ENCODE results near the gene LRRC37A2.
"Not testable (repeated sequence)": the region's sequence is repeated elsewhere in the genome, so short reads cannot be mapped to it uniquely, and the experiment has no call there.

DNA sequence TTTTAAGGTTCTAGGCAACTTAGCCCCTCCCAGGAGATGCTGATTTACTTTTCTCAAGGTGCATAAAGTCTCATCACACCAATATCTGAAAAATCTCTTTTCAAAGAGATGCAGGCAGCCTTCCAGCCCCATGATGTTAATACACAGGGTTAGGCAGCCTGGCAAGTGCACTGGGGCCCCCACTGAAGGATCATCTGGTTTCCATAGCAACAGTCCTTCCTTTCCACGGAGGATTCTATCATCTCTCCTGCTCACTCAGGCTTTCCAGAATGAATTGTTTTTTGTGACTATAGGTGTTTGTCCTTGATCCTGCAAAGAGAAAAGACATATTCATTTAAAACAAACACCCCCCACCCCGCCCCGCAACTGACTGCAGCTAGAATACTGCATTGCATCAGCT is 73.2 kb downstream of the LRRC37A2 start:
- TF ChIP-seq, protein P1, sequence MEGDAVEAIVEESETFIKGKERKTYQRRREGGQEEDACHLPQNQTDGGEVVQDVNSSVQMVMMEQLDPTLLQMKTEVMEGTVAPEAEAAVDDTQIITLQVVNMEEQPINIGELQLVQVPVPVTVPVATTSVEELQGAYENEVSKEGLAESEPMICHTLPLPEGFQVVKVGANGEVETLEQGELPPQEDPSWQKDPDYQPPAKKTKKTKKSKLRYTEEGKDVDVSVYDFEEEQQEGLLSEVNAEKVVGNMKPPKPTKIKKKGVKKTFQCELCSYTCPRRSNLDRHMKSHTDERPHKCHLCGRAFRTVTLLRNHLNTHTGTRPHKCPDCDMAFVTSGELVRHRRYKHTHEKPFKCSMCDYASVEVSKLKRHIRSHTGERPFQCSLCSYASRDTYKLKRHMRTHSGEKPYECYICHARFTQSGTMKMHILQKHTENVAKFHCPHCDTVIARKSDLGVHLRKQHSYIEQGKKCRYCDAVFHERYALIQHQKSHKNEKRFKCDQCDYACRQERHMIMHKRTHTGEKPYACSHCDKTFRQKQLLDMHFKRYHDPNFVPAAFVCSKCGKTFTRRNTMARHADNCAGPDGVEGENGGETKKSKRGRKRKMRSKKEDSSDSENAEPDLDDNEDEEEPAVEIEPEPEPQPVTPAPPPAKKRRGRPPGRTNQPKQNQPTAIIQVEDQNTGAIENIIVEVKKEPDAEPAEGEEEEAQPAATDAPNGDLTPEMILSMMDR (IDR thresholded peaks at IDR 0.05; ENCODE audit: borderline replicate concordance, extremely low read depth, low read length, poor library complexity, severe bottlenecking) = not testable (repeated sequence)
- TF ChIP-seq EZH2 (IDR thresholded peaks at IDR 0.05; ENCODE audit: borderline replicate concordance, low read depth, low read length, severe bottlenecking) = not testable (repeated sequence)

Measured in DND-41 (cell line).